H1 (cell line): ENCODE measurements around the gene CDCA7. TPM values are rescaled to one million over a fixed set of nuclear protein-coding genes. Genes with fewer than 3 reads are reported as not detected.

Experiments used
- CTCF ChIA-PET: fragments of 300-600 bp; sonication (Branson Sonifier 250); formaldehyde crosslinking; loops from one replicate; lab custom pipeline; 2021; ENCODE audit not compliant: partially characterized antibody; lab: Charles Lee
- POLR2A ChIA-PET: fragments of 300-600 bp; sonication (Branson Sonifier 250); formaldehyde crosslinking; loops from one replicate; lab custom pipeline; 2021; ENCODE audit warnings: inconsistent platforms; ENCODE audit not compliant: partially characterized antibody; lab: Charles Lee
- DNase-seq, 2 experiments: peaks; one replicate each; pipeline versions ENCODE4 v3.0.0 to v3.0.0-alpha.2; 2010 to 2022; ENCODE audit warnings: low spot score in 2 of 2, low read depth in 1 of 2, mixed read lengths in 1 of 2
- FAIRE-seq: peaks from 2 replicates; lab custom pipeline; 2011; peaks lifted over from hg19 to GRCh38; lab: Jason Lieb, UNC
- H2AFZ ChIP-seq: 2 replicates; pipeline ENCODE4 v1.8.1; 2012; ENCODE audit warnings: low read length, inconsistent platforms
- H2AK5ac ChIP-seq: 2 replicates; pipeline ENCODE4 v1.6.1; 2013; ENCODE audit warnings: low read depth, low read length
- H2BK120ac ChIP-seq: replicated peaks from 2 replicates; pipeline ENCODE3; 2013; ENCODE audit warnings: low read depth, low read length, inconsistent platforms
- H2BK12ac ChIP-seq: 2 replicates; pipeline ENCODE4 v1.6.1; 2013; ENCODE audit warnings: low read depth, low read length
- H2BK15ac ChIP-seq: 2 replicates; pipeline ENCODE4 v1.6.1; 2013; ENCODE audit warnings: low read length
- H2BK20ac ChIP-seq: 2 replicates; pipeline ENCODE4 v1.6.1; 2013; ENCODE audit warnings: low read length
- H2BK5ac ChIP-seq: 2 replicates; pipeline ENCODE4 v1.6.1; 2013; ENCODE audit warnings: low read depth, low read length
- H3K14ac ChIP-seq: 2 replicates; pipeline ENCODE4 v1.6.1; 2013; ENCODE audit warnings: inconsistent platforms; ENCODE audit not compliant: insufficient read length
- H3K18ac ChIP-seq: 2 replicates; pipeline ENCODE4 v1.6.1; 2013; ENCODE audit warnings: low read length; ENCODE audit errors: extremely low read depth
- H3K23ac ChIP-seq: 2 replicates; pipeline ENCODE4 v1.6.1; 2013; ENCODE audit warnings: inconsistent platforms; ENCODE audit not compliant: insufficient read length
- H3K23me2 ChIP-seq: 2 replicates; pipeline ENCODE4 v1.6.1; 2013; ENCODE audit warnings: low read depth, low read length
- H3K27ac ChIP-seq: 2 replicates; pipeline ENCODE4 v1.6.1; 2011; ENCODE audit warnings: low read depth, low read length, inconsistent platforms
- H3K27me3 ChIP-seq, 4 experiments: replicated peaks in 1 of 4; 1 replicate in 1 of 4; 2 replicates in 3 of 4; pipeline versions ENCODE4 v1.6.1 to v1.8.1; 2011 to 2013; ENCODE audit warnings: low read length in 3 of 4, mild to moderate bottlenecking in 3 of 4, inconsistent platforms in 2 of 4, mixed read lengths in 2 of 4, moderate library complexity in 1 of 4; ENCODE audit not compliant: control insufficient read depth in 3 of 4, insufficient read depth in 3 of 4; ENCODE audit errors: extremely low read depth in 1 of 4
- H3K36me3 ChIP-seq, 4 experiments: 2 replicates each; pipeline versions ENCODE4 v1.6.1 to v1.8.1; 2011 to 2013; ENCODE audit warnings: mild to moderate bottlenecking in 4 of 4, low read length in 3 of 4, moderate library complexity in 2 of 4, control low read depth in 1 of 4, inconsistent platforms in 1 of 4; ENCODE audit not compliant: insufficient read depth in 4 of 4, control insufficient read depth in 2 of 4
- H3K4ac ChIP-seq: replicated peaks from 2 replicates; pipeline ENCODE3; 2013; ENCODE audit warnings: low read length, low read depth, mixed read lengths, inconsistent platforms; ENCODE audit not compliant: insufficient read length
- H3K4me1 ChIP-seq, 4 experiments: replicated peaks in 1 of 4; 1 replicate in 1 of 4; 2 replicates in 3 of 4; pipeline versions ENCODE4 v1.6.1 to v1.8.1; 2011 to 2013; ENCODE audit warnings: low read length in 3 of 4, inconsistent platforms in 2 of 4, mixed read lengths in 1 of 4; ENCODE audit not compliant: insufficient read depth in 4 of 4, control insufficient read depth in 3 of 4
- H3K4me2 ChIP-seq, 2 experiments: 2 replicates each; pipeline versions ENCODE4 v1.6.1 to v1.8.1; 2011 to 2013; ENCODE audit warnings: low read depth in 2 of 2, low read length in 2 of 2, control low read depth in 1 of 2, inconsistent platforms in 1 of 2, mild to moderate bottlenecking in 1 of 2; ENCODE audit not compliant: insufficient read depth in 1 of 2
- H3K4me3 ChIP-seq, 4 experiments: fragments of 200-600, 300-600 bp in 1 of 4; sonication (generic), shearing (Covaris generic), sonication (Bioruptor Twin) in 1 of 4; 2 replicates each; pipeline versions ENCODE4 v1.5.1 to v1.8.1; 2011 to 2016; ENCODE audit warnings: low read length in 4 of 4, low read depth in 3 of 4, control low read depth in 2 of 4, inconsistent platforms in 2 of 4, mild to moderate bottlenecking in 2 of 4, mixed read lengths in 1 of 4, moderate library complexity in 1 of 4; ENCODE audit not compliant: insufficient read depth in 2 of 4; ENCODE audit errors: extremely low read depth in 1 of 4
- H3K56ac ChIP-seq: replicated peaks from 2 replicates; pipeline ENCODE3; 2013; ENCODE audit warnings: low read depth, mild to moderate bottlenecking, mixed read lengths, low read length, inconsistent platforms; ENCODE audit not compliant: insufficient read length
- H3K79me1 ChIP-seq: 2 replicates; pipeline ENCODE4 v1.6.1; 2013; ENCODE audit warnings: low read depth, low read length, control low read depth
- H3K79me2 ChIP-seq, 2 experiments: 2 replicates each; pipeline versions ENCODE4 v1.6.1 to v1.8.1; 2012 to 2013; ENCODE audit warnings: low read length in 2 of 2, mild to moderate bottlenecking in 2 of 2, inconsistent platforms in 1 of 2; ENCODE audit not compliant: insufficient read depth in 2 of 2, control insufficient read depth in 1 of 2
- H3K9ac ChIP-seq, 4 experiments: replicated peaks in 1 of 4; 1 replicate in 1 of 4; 2 replicates in 3 of 4; pipeline versions ENCODE4 v1.6.1 to v1.8.1; 2011 to 2013; ENCODE audit warnings: low read depth in 3 of 4, low read length in 3 of 4, control low read depth in 2 of 4, mild to moderate bottlenecking in 2 of 4, moderate library complexity in 2 of 4, inconsistent platforms in 1 of 4; ENCODE audit errors: extremely low read depth in 1 of 4
- H3K9me3 ChIP-seq, 2 experiments: 2 replicates each; pipeline versions ENCODE4 v1.6.1 to v1.8.1; 2012 to 2013; ENCODE audit warnings: mild to moderate bottlenecking in 2 of 2, moderate library complexity in 2 of 2, control low read depth in 1 of 2, inconsistent platforms in 1 of 2, low read depth in 1 of 2, low read length in 1 of 2, mixed read lengths in 1 of 2; ENCODE audit not compliant: insufficient read depth in 2 of 2
- H4K20me1 ChIP-seq, 2 experiments: replicated peaks in 1 of 2; 2 replicates each; pipeline versions ENCODE3 to v1.8.1; 2011 to 2013; ENCODE audit warnings: inconsistent platforms in 2 of 2, low read length in 2 of 2, mild to moderate bottlenecking in 1 of 2; ENCODE audit not compliant: insufficient read depth in 2 of 2, control insufficient read depth in 1 of 2
- H4K5ac ChIP-seq: 2 replicates; pipeline ENCODE4 v1.6.1; 2013; ENCODE audit warnings: low read length, low read depth, mixed read lengths, inconsistent platforms; ENCODE audit not compliant: insufficient read length
- H4K8ac ChIP-seq: 2 replicates; pipeline ENCODE4 v1.8.0; 2013; ENCODE audit warnings: mild to moderate bottlenecking, moderate library complexity, low read length, inconsistent platforms; ENCODE audit not compliant: insufficient read depth; ENCODE audit errors: extremely low read depth
- H4K91ac ChIP-seq: replicated peaks from 2 replicates; pipeline ENCODE3; 2013; ENCODE audit warnings: low read length, mixed read lengths, inconsistent platforms; ENCODE audit not compliant: insufficient read length
- CBX5 ChIP-seq: fragments of 300-800, 300-1000 bp; sonication (generic); IDR thresholded peaks from 2 replicates; pipeline ENCODE4 v1.7.1; 2016; ENCODE audit warnings: antibody characterized with exemption, low read length, low read depth
- EGR1 ChIP-seq: IDR thresholded peaks from 2 replicates; pipeline ENCODE4 v1.6.1; 2011; ENCODE audit warnings: low read depth, low read length, borderline replicate concordance
- MAFK ChIP-seq: IDR thresholded peaks from 2 replicates; pipeline ENCODE4 v1.6.1; 2012; ENCODE audit warnings: low read depth, mild to moderate bottlenecking, improper control_type of control experiment, low read length
- POLR2AphosphoS5 ChIP-seq: IDR thresholded peaks from 2 replicates; pipeline ENCODE4 v1.6.1; 2011; ENCODE audit warnings: low read depth, low read length
- POU5F1 ChIP-seq: IDR thresholded peaks from 2 replicates; pipeline ENCODE4 v1.6.1; 2011; ENCODE audit warnings: low read depth, mild to moderate bottlenecking, low read length, moderate library complexity
- SP4 ChIP-seq: IDR thresholded peaks from 2 replicates; pipeline ENCODE4 v1.6.1; 2012; ENCODE audit warnings: low read length, inconsistent platforms
- SUZ12 ChIP-seq: fragments of 200-600 bp; sonication (generic); IDR thresholded peaks from 2 replicates; pipeline ENCODE4 v1.6.1; 2012; ENCODE audit warnings: mild to moderate bottlenecking, inconsistent platforms, low read length, moderate library complexity, mixed read lengths
- TAF1 ChIP-seq: IDR thresholded peaks from 2 replicates; pipeline ENCODE4 v1.6.1; 2011; ENCODE audit warnings: mild to moderate bottlenecking, low read depth, low read length
- YY1 ChIP-seq: IDR thresholded peaks from 2 replicates; pipeline ENCODE4 v1.6.1; 2011; ENCODE audit warnings: low read depth, mild to moderate bottlenecking, low read length
- WGBS, 2 experiments: shearing (Covaris generic) in 1 of 2; methylation state at CpG; one replicate each; pipeline versions ENCODE4 v1.1.6 to v1.1.7; 2013 to 2015; ENCODE audit warnings: low lambda C conversion rate in 2 of 2, mixed read lengths in 2 of 2, inconsistent platforms in 1 of 2, low coverage in 1 of 2, missing lambda C conversion rate in 1 of 2; ENCODE audit not compliant: insufficient replicate concordance in 2 of 2, insufficient coverage in 1 of 2, insufficient read length in 1 of 2; ENCODE audit errors: extremely low coverage in 1 of 2, missing lambda C conversion rate in 1 of 2; 5-methylcytosine and 5-hydroxymethylcytosine counted together
- polyA plus RNA-seq, 7 experiments: library from polyadenylated mRNA; depleted of rRNA in 3 of 7; stranded (reverse) in 5 of 7; unstranded in 2 of 7; fragments of >200 nt in 5 of 7; fragments of 200-250 nt in 2 of 7; gene quantifications; 1 replicate in 5 of 7; 2 replicates in 1 of 7; 4 replicates in 1 of 7; pipeline versions ENCODE4 v1.2.1 to v1.2.3, GENCODE V29; 2011 to 2013; ENCODE audit warnings: missing spikeins in 2 of 7, mixed read lengths in 2 of 7
- total RNA-seq: library from RNA; stranded (reverse); fragmentation: NEBNext Ultra II Directional; extraction: Animal tissue kit (Norgen Biotek cat#: 25700); gene quantifications from 2 replicates; pipeline ENCODE4 v1.2.1, GENCODE V29; 2021
- TF ChIP-seq, protein P1 (sequence below), 3 experiments: IDR thresholded peaks; 1 replicate in 2 of 3; 2 replicates in 1 of 3; pipeline versions ENCODE4 v1.5.1 to v1.6.1; 2011; ENCODE audit warnings: low read length in 3 of 3, mild to moderate bottlenecking in 3 of 3, inconsistent platforms in 2 of 3, low read depth in 1 of 3, moderate library complexity in 1 of 3; ENCODE audit not compliant: insufficient read depth in 1 of 3; ENCODE audit errors: control extremely low read depth in 1 of 3
- TF ChIP-seq, protein P2 (sequence below): IDR thresholded peaks from 2 replicates; pipeline ENCODE4 v1.6.1; 2012; ENCODE audit warnings: inconsistent platforms

Gene CDCA7
- total and polyA plus RNA-seq, 2 of the 8 experiments (the other 6 are each of a cell fraction or from before 2014, with no cell fraction given), result 64.4 to 80.4 TPM

GRCh38 chr2:173323371-173323770 is 31.3 kb upstream of the CDCA7 start:
- WGBS, 2 experiments, result 95% methylated on average over 6 of the region's 6 CpGs; no CpG with 5 or more reads in 1 of the 2 experiments
- H3K9ac ChIP-seq, result no peak overlapping the region
- H2BK20ac ChIP-seq, result no peak overlapping the region
- H2BK12ac ChIP-seq, result no peak overlapping the region
- ChIA-PET CTCF (interaction anchor here (0.6 kb wide), 1 partner anchor 488 kb away, joined by 3 read pairs; no protein-coding TSS in a partner anchor), POLR2A (no interaction called here)
- no peaks in the 10 kb centered on the region for H3K79me1 ChIP-seq
- no peak overlapping the region for H2BK15ac ChIP-seq
- no peaks in the 10 kb centered on the region for H3K27me3 ChIP-seq
- no peak overlapping the region for H3K23ac ChIP-seq
- no peak overlapping the region for H3K18ac ChIP-seq
- H3K56ac ChIP-seq, result no peak overlapping the region
- FAIRE-seq (no peak), DNase-seq (no peak)
- no peak overlapping the region for H2AFZ ChIP-seq
- no peaks in the 10 kb centered on the region for H3K4me1 ChIP-seq
- H3K4ac ChIP-seq, result no peak overlapping the region
- no peak overlapping the region for H3K4me3 ChIP-seq
- no peak overlapping the region for H4K8ac ChIP-seq
- H3K23me2 ChIP-seq, result no peaks in the 10 kb centered on the region
- H4K91ac ChIP-seq, result no peak overlapping the region
- H2BK120ac ChIP-seq, result no peak overlapping the region
- no peaks in the 10 kb centered on the region for H4K20me1 ChIP-seq
- no peaks in the 10 kb centered on the region for H3K36me3 ChIP-seq
- H2BK5ac ChIP-seq, result no peak overlapping the region
- no peak overlapping the region for H3K14ac ChIP-seq
- no peak overlapping the region for H3K4me2 ChIP-seq
- no peak overlapping the region for H4K5ac ChIP-seq
- H3K27ac ChIP-seq, result no peak overlapping the region
- peaks cover 4 to 7% of the 10 kb centered on the region in 2 experiments; a peak in 3 of 4 replicates for H3K9me3 ChIP-seq
- H2AK5ac ChIP-seq, result no peak overlapping the region
- H3K79me2 ChIP-seq, result no peaks in the 10 kb centered on the region
- TF ChIP-seq MAFK (no peak), SUZ12 (no peak), POLR2AphosphoS5 (no peak), POU5F1 (no peak), EGR1 (no peak), SP4 (no peak), YY1 (no peak), TAF1 (no peak), CBX5 (no peak)
- TF ChIP-seq, protein P1, sequence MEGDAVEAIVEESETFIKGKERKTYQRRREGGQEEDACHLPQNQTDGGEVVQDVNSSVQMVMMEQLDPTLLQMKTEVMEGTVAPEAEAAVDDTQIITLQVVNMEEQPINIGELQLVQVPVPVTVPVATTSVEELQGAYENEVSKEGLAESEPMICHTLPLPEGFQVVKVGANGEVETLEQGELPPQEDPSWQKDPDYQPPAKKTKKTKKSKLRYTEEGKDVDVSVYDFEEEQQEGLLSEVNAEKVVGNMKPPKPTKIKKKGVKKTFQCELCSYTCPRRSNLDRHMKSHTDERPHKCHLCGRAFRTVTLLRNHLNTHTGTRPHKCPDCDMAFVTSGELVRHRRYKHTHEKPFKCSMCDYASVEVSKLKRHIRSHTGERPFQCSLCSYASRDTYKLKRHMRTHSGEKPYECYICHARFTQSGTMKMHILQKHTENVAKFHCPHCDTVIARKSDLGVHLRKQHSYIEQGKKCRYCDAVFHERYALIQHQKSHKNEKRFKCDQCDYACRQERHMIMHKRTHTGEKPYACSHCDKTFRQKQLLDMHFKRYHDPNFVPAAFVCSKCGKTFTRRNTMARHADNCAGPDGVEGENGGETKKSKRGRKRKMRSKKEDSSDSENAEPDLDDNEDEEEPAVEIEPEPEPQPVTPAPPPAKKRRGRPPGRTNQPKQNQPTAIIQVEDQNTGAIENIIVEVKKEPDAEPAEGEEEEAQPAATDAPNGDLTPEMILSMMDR (IDR thresholded peaks at IDR 0.05; ENCODE audit: control extremely low read depth in 1 of 3, insufficient read depth in 1 of 3, low read depth in 1 of 3, low read length in 3 of 3), result no peak
- TF ChIP-seq, protein P2, sequence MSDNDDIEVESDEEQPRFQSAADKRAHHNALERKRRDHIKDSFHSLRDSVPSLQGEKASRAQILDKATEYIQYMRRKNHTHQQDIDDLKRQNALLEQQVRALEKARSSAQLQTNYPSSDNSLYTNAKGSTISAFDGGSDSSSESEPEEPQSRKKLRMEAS, result no peak
